HepG2 (cell line): ENCODE measurements around the gene ARHGAP26. TPM values are rescaled to one million over a fixed set of nuclear protein-coding genes. Genes with fewer than 3 reads are reported as not detected.

Experiments
- BRD4 ChIP-seq: sonication (generic); formaldehyde crosslinking; IDR thresholded peaks from 2 replicates; pipeline ENCODE4 v1.4.0; 2020; ENCODE audit warnings: missing genetic modification reagents
- REST ChIP-seq, 2 experiments: IDR thresholded peaks; 2 replicates each; pipeline ENCODE4 v1.6.1; 2011 to 2012; ENCODE audit warnings: low read length in 2 of 2, borderline replicate concordance in 1 of 2, low read depth in 1 of 2, mild to moderate bottlenecking in 1 of 2, moderate library complexity in 1 of 2
- SAP130 ChIP-seq: IDR thresholded peaks from 2 replicates; pipeline ENCODE4 v1.6.1; 2016; ENCODE audit warnings: low read depth
- SMAD9 ChIP-seq: sonication (generic); formaldehyde crosslinking; IDR thresholded peaks from 2 replicates; pipeline ENCODE4 v1.5.1; 2020; ENCODE audit warnings: mild to moderate bottlenecking, missing genetic modification reagents
- ZNF432 ChIP-seq: sonication (generic); formaldehyde crosslinking; IDR thresholded peaks from 2 replicates; pipeline ENCODE4 v1.5.0; 2020; ENCODE audit warnings: missing genetic modification reagents, mild to moderate bottlenecking, borderline replicate concordance
- polyA plus RNA-seq, 8 experiments: library from polyadenylated mRNA; depleted of rRNA in 3 of 8; stranded (reverse) in 7 of 8; unstranded in 1 of 8; fragments of >200 nt; fragmentation: Illumina TruSeq in 4 of 8; extraction: Trizol in 4 of 8; gene quantifications; 2 replicates each; pipeline versions ENCODE4 v1.2.1 to v1.2.3, GENCODE V29; 2011 to 2016; ENCODE audit warnings: low read depth in 4 of 8, missing spikeins in 1 of 8, mixed read lengths in 1 of 8; ENCODE audit not compliant: insufficient read depth in 1 of 8
- total RNA-seq, 5 experiments: library from RNA; depleted of rRNA; stranded (reverse); fragments of >200 nt; fragmentation: Illumina TruSeq; extraction: Trizol; gene quantifications; 2 replicates each; pipeline ENCODE4 v1.2.3, GENCODE V29; 2016; ENCODE audit warnings: low read depth in 1 of 5
- TF ChIP-seq, protein P1 (sequence below): sonication (generic); formaldehyde crosslinking; IDR thresholded peaks from 2 replicates; pipeline ENCODE4 v1.4.0; 2020; ENCODE audit warnings: missing genetic modification reagents, mild to moderate bottlenecking, borderline replicate concordance
- TF ChIP-seq, protein P2 (sequence below): sonication (generic); formaldehyde crosslinking; conservative IDR thresholded peaks from 2 replicates; pipeline ENCODE4 v1.8.1; 2023; ENCODE audit warnings: missing genetic modification reagents

Gene ARHGAP26
- total and polyA plus RNA-seq, 2 of the 13 experiments (the other 11 are each of a cell fraction or from before 2014, with no cell fraction given): 9.6 to 18.2 TPM

DNA sequence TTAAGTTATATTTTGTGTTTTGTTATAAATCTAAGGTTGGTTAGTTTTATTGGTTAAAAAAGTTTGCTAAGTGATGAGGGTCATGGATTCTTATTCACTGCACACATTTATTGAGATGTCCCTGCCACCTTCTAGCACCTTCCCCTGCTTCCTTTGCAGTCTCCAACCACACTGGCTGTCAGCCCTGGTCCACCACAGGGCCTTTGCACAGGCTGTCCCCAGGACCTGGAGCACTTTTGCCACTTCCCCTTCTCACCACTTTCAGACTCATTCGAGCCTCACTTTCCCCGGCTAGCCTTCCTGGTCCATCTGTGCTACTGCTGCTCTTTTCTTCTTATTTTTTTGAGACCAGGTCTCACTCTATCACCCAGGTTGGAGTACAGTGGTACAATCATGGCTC, 45.3 kb downstream of the ARHGAP26 start (continued):
- TF ChIP-seq, protein P1, sequence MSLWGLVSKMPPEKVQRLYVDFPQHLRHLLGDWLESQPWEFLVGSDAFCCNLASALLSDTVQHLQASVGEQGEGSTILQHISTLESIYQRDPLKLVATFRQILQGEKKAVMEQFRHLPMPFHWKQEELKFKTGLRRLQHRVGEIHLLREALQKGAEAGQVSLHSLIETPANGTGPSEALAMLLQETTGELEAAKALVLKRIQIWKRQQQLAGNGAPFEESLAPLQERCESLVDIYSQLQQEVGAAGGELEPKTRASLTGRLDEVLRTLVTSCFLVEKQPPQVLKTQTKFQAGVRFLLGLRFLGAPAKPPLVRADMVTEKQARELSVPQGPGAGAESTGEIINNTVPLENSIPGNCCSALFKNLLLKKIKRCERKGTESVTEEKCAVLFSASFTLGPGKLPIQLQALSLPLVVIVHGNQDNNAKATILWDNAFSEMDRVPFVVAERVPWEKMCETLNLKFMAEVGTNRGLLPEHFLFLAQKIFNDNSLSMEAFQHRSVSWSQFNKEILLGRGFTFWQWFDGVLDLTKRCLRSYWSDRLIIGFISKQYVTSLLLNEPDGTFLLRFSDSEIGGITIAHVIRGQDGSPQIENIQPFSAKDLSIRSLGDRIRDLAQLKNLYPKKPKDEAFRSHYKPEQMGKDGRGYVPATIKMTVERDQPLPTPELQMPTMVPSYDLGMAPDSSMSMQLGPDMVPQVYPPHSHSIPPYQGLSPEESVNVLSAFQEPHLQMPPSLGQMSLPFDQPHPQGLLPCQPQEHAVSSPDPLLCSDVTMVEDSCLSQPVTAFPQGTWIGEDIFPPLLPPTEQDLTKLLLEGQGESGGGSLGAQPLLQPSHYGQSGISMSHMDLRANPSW: no peak
- TF ChIP-seq, protein P2, sequence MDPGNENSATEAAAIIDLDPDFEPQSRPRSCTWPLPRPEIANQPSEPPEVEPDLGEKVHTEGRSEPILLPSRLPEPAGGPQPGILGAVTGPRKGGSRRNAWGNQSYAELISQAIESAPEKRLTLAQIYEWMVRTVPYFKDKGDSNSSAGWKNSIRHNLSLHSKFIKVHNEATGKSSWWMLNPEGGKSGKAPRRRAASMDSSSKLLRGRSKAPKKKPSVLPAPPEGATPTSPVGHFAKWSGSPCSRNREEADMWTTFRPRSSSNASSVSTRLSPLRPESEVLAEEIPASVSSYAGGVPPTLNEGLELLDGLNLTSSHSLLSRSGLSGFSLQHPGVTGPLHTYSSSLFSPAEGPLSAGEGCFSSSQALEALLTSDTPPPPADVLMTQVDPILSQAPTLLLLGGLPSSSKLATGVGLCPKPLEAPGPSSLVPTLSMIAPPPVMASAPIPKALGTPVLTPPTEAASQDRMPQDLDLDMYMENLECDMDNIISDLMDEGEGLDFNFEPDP: no peak
- TF ChIP-seq SAP130 (CRISPR knock-in tag) (no peak), BRD4 (CRISPR knock-in tag) (no peak), ZNF432 (CRISPR knock-in tag) (no peak), REST (IDR thresholded peaks at IDR 0.05; ENCODE audit: borderline replicate concordance in 1 of 2, low read depth in 1 of 2, low read length in 2 of 2) (no peak), SMAD9 (no peak)
- TF ChIP-seq, all 625 proteins: peak for 0
